Brain microvascular endothelial cell (primary cell): Measurements from ENCODE around the gene CRYGD.
"Not testable (repeated sequence)": the region's sequence is repeated elsewhere in the genome, so short reads cannot be mapped to it uniquely, and the experiment has no call there.

Experiments used
- DNase-seq: peaks from one replicate; pipeline ENCODE4 v3.0.0-alpha.2; 2020
- H3K27ac ChIP-seq: fragments of 250-450 bp; sonication (Bioruptor Pico); 2 replicates; pipeline ENCODE4 v1.5.1; 2020; ENCODE audit warnings: mild to moderate bottlenecking, moderate library complexity
- H3K27me3 ChIP-seq: fragments of 250-450 bp; sonication (Bioruptor Pico); replicated peaks from 2 replicates; pipeline ENCODE4 v1.5.1; 2020; ENCODE audit warnings: mild to moderate bottlenecking
- H3K36me3 ChIP-seq: fragments of 250-450 bp; sonication (Bioruptor Pico); replicated peaks from 2 replicates; pipeline ENCODE4 v1.5.1; 2020; ENCODE audit warnings: mild to moderate bottlenecking
- H3K4me3 ChIP-seq: 2 replicates; pipeline ENCODE4 v1.5.1; 2011; ENCODE audit warnings: low read depth, mild to moderate bottlenecking, control low read depth, low read length, moderate library complexity
- CTCF ChIP-seq: IDR thresholded peaks from 2 replicates; pipeline ENCODE4 v1.5.1; 2011; ENCODE audit warnings: low read depth, mild to moderate bottlenecking, moderate library complexity, low read length, control low read depth, inconsistent platforms; ENCODE audit errors: missing control alignments
- in situ Hi-C: cut with HindIII; loops from 2 replicates; pipeline ENCODE4 v1.10.0; 2017; ENCODE audit warnings: low sequenced_read_pairs, low pct_ligation_motif_present

CRYGD gene

GRCh38 chr2:208101716-208102631, 22.4 kb downstream of the CRYGD start:
- peak; percentile 12 for DNase-seq
- Histone ChIP-seq H3K27ac (no peak overlapping the region), H3K27me3 (no peaks in the 10 kb centered on the region), H3K4me3 (no peak overlapping the region), H3K36me3 (no peaks in the 10 kb centered on the region)
- peak; percentile 39 for TF ChIP-seq CTCF
- in situ Hi-C loops: no loop called here

GRCh38 chr2:208099682-208100470, 24.4 kb downstream of the CRYGD start:
- H3K4me3 ChIP-seq: no peak overlapping the region
- no peak for TF ChIP-seq CTCF
- in situ Hi-C loops: no loop called here

GRCh38 chr2:208098701-208099100, 25.6 kb downstream of the CRYGD start:
- in situ Hi-C loops, DNase-seq, H3K27ac ChIP-seq, H3K36me3 ChIP-seq, H3K27me3 ChIP-seq, H3K4me3 ChIP-seq: not testable (repeated sequence)

More at GRCh38 chr2:208099682-208100470, 24.4 kb downstream of the CRYGD start:
- no peak for DNase-seq
- H3K27ac ChIP-seq: no peak overlapping the region
- no peaks in the 10 kb centered on the region for H3K36me3 ChIP-seq
- H3K27me3 ChIP-seq: no peaks in the 10 kb centered on the region

- H3K4me3 ChIP-seq: no peak overlapping the region
- no peak overlapping the region for H3K27ac ChIP-seq
- no peaks in the 10 kb centered on the region for H3K36me3 ChIP-seq
- no peaks in the 10 kb centered on the region for H3K27me3 ChIP-seq
- in situ Hi-C loops: no loop called here
- no peak for TF ChIP-seq CTCF
- no peak for DNase-seq
These were observed 26.1 kb downstream of the CRYGD start for GRCh38 chr2:208098267-208098666.

- peak; percentile 64 for DNase-seq
- in situ Hi-C loops: no loop called here
- no peaks in the 10 kb centered on the region for H3K27me3 ChIP-seq
These were observed 26.5 kb downstream of the CRYGD start for GRCh38 chr2:208097801-208098200.

More at GRCh38 chr2:208097801-208098200, 26.5 kb downstream of the CRYGD start:
- Histone ChIP-seq H3K4me3 (no peak overlapping the region), H3K36me3 (no peaks in the 10 kb centered on the region), H3K27ac (no peak overlapping the region)
- no peak for TF ChIP-seq CTCF
